Measurements from ENCODE around the gene NACC2. TPM values are rescaled to one million over a fixed set of nuclear protein-coding genes. Genes with fewer than 3 reads are reported as not detected.

Gene NACC2
- total and polyA plus RNA-seq, 2 of the 8 experiments (the other 6 are each of a cell fraction or from before 2014, with no cell fraction given) = 8.3 to 14.0 TPM

- H3K9me3 ChIP-seq (ENCODE audit: insufficient read depth in 2 of 2, low read depth in 1 of 2, low read length in 1 of 2) = no peaks in the 10 kb centered on the region
- H3K79me1 ChIP-seq (ENCODE audit: low read depth, low read length) = 0 out of 2 replicates have a peak, but pooled peaks cover 3% of the 10 kb centered on the region
- WGBS, 2 experiments (ENCODE audit: extremely low coverage in 1 of 2, insufficient coverage in 1 of 2, insufficient read length in 1 of 2, insufficient replicate concordance in 2 of 2, low coverage in 1 of 2, low lambda C conversion rate in 2 of 2, missing lambda C conversion rate in 1 of 2) = 91% methylated on average over 18 of the region's 18 CpGs; no CpG with 5 or more reads in 1 of the 2 experiments
- no peak overlapping the region for H4K5ac ChIP-seq (ENCODE audit: insufficient read length, low read depth, low read length)
- no peak overlapping the region for H4K91ac ChIP-seq (replicated peaks; ENCODE audit: insufficient read length, low read length)
- no peaks in the 10 kb centered on the region for H3K27me3 ChIP-seq (replicated peaks in 1 of 4; ENCODE audit: control insufficient read depth in 3 of 4, extremely low read depth in 1 of 4, insufficient read depth in 3 of 4, low read length in 3 of 4)
- H3K4me1 ChIP-seq (replicated peaks in 1 of 4; ENCODE audit: control insufficient read depth in 3 of 4, insufficient read depth in 4 of 4, low read length in 3 of 4) = peaks cover 0 to 15% (median 7%) of the 10 kb centered on the region in 4 experiments; a peak in 6 of 7 replicates
- H3K23me2 ChIP-seq (ENCODE audit: low read depth, low read length) = peaks cover 7% of the 10 kb centered on the region; the same call in 1 of the 2 replicates
- H2AFZ ChIP-seq (ENCODE audit: low read length) = no peak overlapping the region
- H4K20me1 ChIP-seq (replicated peaks in 1 of 2; ENCODE audit: control insufficient read depth in 1 of 2, insufficient read depth in 2 of 2, low read length in 2 of 2) = peaks cover 0 to 5% of the 10 kb centered on the region in 2 experiments
- no peak overlapping the region for H4K8ac ChIP-seq (ENCODE audit: extremely low read depth, insufficient read depth, low read length)
- H3K4me2 ChIP-seq (ENCODE audit: insufficient read depth in 1 of 2, low read depth in 2 of 2, low read length in 2 of 2) = no peak overlapping the region; a peak in 2 of 4 replicates
- no peak overlapping the region for H3K56ac ChIP-seq (replicated peaks; ENCODE audit: insufficient read length, low read depth, low read length)
- FAIRE-seq (no peak), DNase-seq (ENCODE audit: low read depth in 1 of 2, low spot score in 2 of 2) (no peak)
- no peak overlapping the region for H3K4me3 ChIP-seq (ENCODE audit: extremely low read depth in 1 of 4, insufficient read depth in 2 of 4, low read depth in 3 of 4, low read length in 4 of 4)
- H3K79me2 ChIP-seq (ENCODE audit: control insufficient read depth in 1 of 2, insufficient read depth in 2 of 2, low read length in 2 of 2) = peaks cover 0 to 7% of the 10 kb centered on the region in 2 experiments; a peak in 1 of 4 replicates
- no peak overlapping the region for H3K14ac ChIP-seq (ENCODE audit: insufficient read length)
- H2BK5ac ChIP-seq (ENCODE audit: low read depth, low read length) = no peak overlapping the region
- H3K27ac ChIP-seq (ENCODE audit: low read depth, low read length) = no peak overlapping the region
- no peak overlapping the region for H2BK20ac ChIP-seq (ENCODE audit: low read length)
- H2AK5ac ChIP-seq (ENCODE audit: low read depth, low read length) = no peak overlapping the region
- no peak overlapping the region for H3K9ac ChIP-seq (replicated peaks in 1 of 4; ENCODE audit: extremely low read depth in 1 of 4, low read depth in 3 of 4, low read length in 3 of 4)
- no peak overlapping the region for H2BK12ac ChIP-seq (ENCODE audit: low read depth, low read length)
- H3K4ac ChIP-seq (replicated peaks; ENCODE audit: insufficient read length, low read depth, low read length) = no peak overlapping the region
- no peak overlapping the region for H2BK120ac ChIP-seq (replicated peaks; ENCODE audit: low read depth, low read length)
- peaks cover 0 to 12% (median 4%) of the 10 kb centered on the region in 4 experiments; a peak in 5 of 8 replicates for H3K36me3 ChIP-seq (ENCODE audit: control insufficient read depth in 2 of 4, insufficient read depth in 4 of 4, low read length in 3 of 4)
- ChIA-PET CTCF (ENCODE audit: partially characterized antibody) (interaction anchor here (0.5 to 6.2 kb wide), 9 partner anchors 19 to 452 kb away, joined by 3 to 98 read pairs (median 3); no protein-coding TSS in a partner anchor), POLR2A (ENCODE audit: partially characterized antibody) (interaction anchor here (1.2 to 4.5 kb wide), 3 partner anchors 9 to 99 kb away, joined by 3 to 40 read pairs (median 3); no protein-coding TSS in a partner anchor)
- peak overlapping the region; percentile 61; the same call in 1 of the 2 replicates for H2BK15ac ChIP-seq (ENCODE audit: low read length)
- no peak overlapping the region; the same call in 1 of the 2 replicates for H3K18ac ChIP-seq (ENCODE audit: extremely low read depth, low read length)
- H3K23ac ChIP-seq (ENCODE audit: insufficient read length) = no peak overlapping the region
- TF ChIP-seq PHF8 (conservative IDR thresholded peaks at IDR 0.05; ENCODE audit: low read depth, low read length) (no peak), ATF3 (IDR thresholded peaks at IDR 0.05; ENCODE audit: insufficient read depth, low read depth, low read length) (no peak), CTCF (IDR thresholded peaks at IDR 0.05; ENCODE audit: control extremely low read depth in 1 of 3, insufficient read depth in 1 of 3, low read depth in 1 of 3, low read length in 3 of 3) (no peak), BRCA1 (IDR thresholded peaks at IDR 0.05; ENCODE audit: low read depth, low read length) (no peak), SRF (IDR thresholded peaks at IDR 0.05; ENCODE audit: low read depth, low read length) (no peak), CREB1 (IDR thresholded peaks at IDR 0.05) (no peak), RXRA (IDR thresholded peaks at IDR 0.05; ENCODE audit: insufficient read depth, low read depth, low read length) (no peak), ASH2L (IDR thresholded peaks at IDR 0.05; ENCODE audit: low read length) (no peak), SP1 (IDR thresholded peaks at IDR 0.05; ENCODE audit: low read depth, low read length) (no peak), GTF2F1 (IDR thresholded peaks at IDR 0.05; ENCODE audit: borderline replicate concordance, low read depth, low read length) (no peak), BACH1 (IDR thresholded peaks at IDR 0.05; ENCODE audit: low read length) (no peak)
These were observed 25.4 kb upstream of the NACC2 start for GRCh38 chr9:136120438-136120844.
